ENCODE measurements around the gene SEC61A2. TPM values are rescaled to one million over a fixed set of nuclear protein-coding genes. Genes with fewer than 3 reads are reported as not detected.

The SEC61A2 gene
- total and polyA plus RNA-seq, 2 of the 8 experiments (the other 6 are each of a cell fraction or from before 2014, with no cell fraction given): 18.2 to 19.2 TPM

GRCh38 chr10:12098966-12099365 lies 30.5 kb upstream of the SEC61A2 start (continued):
- TF ChIP-seq CHD7 (IDR thresholded peaks at IDR 0.05; ENCODE audit: insufficient replicate concordance, low read length) (no peak), SP1 (IDR thresholded peaks at IDR 0.05; ENCODE audit: low read depth, low read length) (no peak), HDAC2 (IDR thresholded peaks at IDR 0.05; ENCODE audit: borderline replicate concordance in 1 of 2, low read depth in 2 of 2, low read length in 2 of 2) (no peak), NRF1 (IDR thresholded peaks at IDR 0.05; ENCODE audit: low read depth, low read length) (no peak), RFX5 (IDR thresholded peaks at IDR 0.05; ENCODE audit: borderline replicate concordance, low read depth, low read length) (no peak), EP300 (IDR thresholded peaks at IDR 0.05; ENCODE audit: borderline replicate concordance in 1 of 2, low read depth in 2 of 2, low read length in 2 of 2) (no peak), E2F6 (IDR thresholded peaks at IDR 0.05) (no peak)

All from H1 (cell line).